ENCODE data around the gene TAF13. TPM values are rescaled to one million over a fixed set of nuclear protein-coding genes. Genes with fewer than 3 reads are reported as not detected.

TAF13 gene, protein sequence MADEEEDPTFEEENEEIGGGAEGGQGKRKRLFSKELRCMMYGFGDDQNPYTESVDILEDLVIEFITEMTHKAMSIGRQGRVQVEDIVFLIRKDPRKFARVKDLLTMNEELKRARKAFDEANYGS
- total RNA-seq: 55.9 TPM
- 31.3 TPM for polyA plus RNA-seq

DNA sequence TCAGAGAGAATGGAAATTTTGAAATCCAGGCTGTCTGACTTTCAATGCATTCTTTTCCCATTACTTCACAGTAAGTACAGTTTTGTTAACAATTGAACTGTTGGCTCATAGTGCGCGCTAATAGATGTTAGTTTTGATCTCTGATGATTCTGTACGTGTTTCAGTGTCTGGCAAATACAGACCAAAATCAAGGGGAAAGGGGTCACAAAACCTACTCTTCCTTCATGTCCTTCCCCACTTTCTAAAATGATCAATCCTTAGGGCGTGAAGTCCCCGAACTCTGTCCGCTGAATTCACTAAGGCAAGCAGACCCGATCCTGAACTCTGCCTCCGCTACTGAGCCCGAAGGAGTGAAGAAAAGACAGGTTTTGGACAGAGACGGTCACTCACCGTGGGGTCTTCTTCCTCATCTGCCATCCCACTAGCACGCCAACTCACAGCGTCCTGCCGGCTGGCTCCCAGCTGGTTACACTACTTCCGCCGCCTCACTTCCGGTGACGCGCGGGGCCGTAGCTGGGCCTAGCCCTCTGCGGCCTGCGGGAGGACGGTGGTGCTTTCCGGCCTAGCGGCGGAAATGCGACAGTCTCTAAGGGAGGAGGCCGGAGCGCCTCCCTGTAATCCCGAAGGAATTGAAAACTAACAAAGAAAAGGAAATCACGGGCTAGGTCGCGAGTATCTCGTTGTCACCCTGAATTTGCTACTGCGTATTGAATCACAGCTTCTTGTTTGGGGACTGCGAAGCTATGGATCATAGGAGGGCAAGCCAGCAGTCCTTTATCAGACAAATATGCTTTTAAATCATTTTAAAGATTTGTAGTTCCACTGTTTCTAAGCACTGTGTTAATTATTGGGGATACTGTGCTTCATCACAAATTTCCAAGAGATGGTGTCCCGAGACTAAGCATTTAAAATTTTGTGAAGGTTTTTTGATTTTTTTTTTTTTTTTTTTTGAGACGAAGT, at the start of gene TAF13:
TAF13 (minus strand) TSS at position 473 of the 960 bp plus-strand sequence; CDS start at position 417, 56 bp downstream.
- 5% methylated on average over 39 of the region's 39 CpGs for WGBS
- H3K4me1 ChIP-seq (ENCODE audit: insufficient read depth): peaks cover 3% of the 10 kb centered on the region
- peak within 1 kb of the TSS; percentile 77 for H3K27ac ChIP-seq (ENCODE audit: low read depth)
- H3K36me3 ChIP-seq (ENCODE audit: insufficient read depth): no peaks in the 10 kb centered on the region
- DNase-seq (ENCODE audit: extremely low spot score): peak; percentile 84
- H3K4me3 ChIP-seq (ENCODE audit: low read depth, low read length): peak within 1 kb of the TSS; percentile 51

DNA sequence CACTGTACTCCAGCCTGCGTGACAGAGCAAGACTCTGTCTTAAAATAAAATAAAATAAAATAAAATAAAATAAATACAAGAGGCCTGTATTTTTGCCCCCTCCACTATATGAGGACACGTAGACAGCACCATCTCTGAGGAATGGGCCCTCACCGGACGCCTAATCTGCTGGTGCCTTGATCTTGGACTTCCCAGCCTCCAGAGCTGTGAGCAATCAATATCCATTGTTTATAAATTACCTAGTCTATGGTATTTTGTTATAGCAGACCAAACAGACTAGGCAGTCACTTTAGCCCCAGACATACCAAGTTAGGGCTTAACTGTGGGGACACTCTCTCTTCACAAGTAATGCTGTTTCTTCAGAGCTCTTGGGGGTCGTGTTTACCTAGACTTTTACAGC, 44.6 kb upstream of the TAF13 start:
- DNase-seq (ENCODE audit: extremely low spot score): no peak
- no peaks in the 10 kb centered on the region for H3K4me1 ChIP-seq (ENCODE audit: insufficient read depth)
- WGBS: 90% methylated on average over 5 of the region's 5 CpGs
- no peaks in the 10 kb centered on the region for H3K36me3 ChIP-seq (ENCODE audit: insufficient read depth)
- no peak overlapping the region for H3K4me3 ChIP-seq (ENCODE audit: low read depth, low read length)
- H3K27ac ChIP-seq (ENCODE audit: low read depth): no peak overlapping the region

DNA sequence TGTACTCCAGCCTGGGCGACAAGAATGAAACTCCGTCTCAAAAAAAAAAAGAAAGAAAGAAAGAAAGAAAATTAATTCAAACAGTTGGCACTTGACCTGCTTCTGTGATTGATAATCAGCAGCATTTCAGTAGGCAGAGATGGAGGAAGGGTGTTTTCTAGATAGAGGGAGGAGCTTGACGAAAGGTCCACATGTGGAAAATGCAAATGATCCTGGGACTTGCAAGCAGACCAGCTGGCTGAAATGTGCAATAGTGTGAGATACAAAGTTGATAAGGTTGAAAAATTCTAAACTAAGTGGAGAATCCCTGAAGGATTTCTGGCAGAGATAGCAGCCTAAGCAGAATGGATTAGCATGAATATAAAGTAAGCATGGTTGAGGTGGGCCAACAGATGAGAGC, 42.3 kb upstream of the TAF13 start:
- Histone ChIP-seq H3K36me3 (ENCODE audit: insufficient read depth) (no peaks in the 10 kb centered on the region), H3K4me3 (ENCODE audit: low read depth, low read length) (no peak overlapping the region), H3K4me1 (ENCODE audit: insufficient read depth) (no peaks in the 10 kb centered on the region), H3K27ac (ENCODE audit: low read depth) (no peak overlapping the region)
- 74% methylated on average over 3 of the region's 3 CpGs for WGBS
- DNase-seq (ENCODE audit: extremely low spot score): no peak

DNA sequence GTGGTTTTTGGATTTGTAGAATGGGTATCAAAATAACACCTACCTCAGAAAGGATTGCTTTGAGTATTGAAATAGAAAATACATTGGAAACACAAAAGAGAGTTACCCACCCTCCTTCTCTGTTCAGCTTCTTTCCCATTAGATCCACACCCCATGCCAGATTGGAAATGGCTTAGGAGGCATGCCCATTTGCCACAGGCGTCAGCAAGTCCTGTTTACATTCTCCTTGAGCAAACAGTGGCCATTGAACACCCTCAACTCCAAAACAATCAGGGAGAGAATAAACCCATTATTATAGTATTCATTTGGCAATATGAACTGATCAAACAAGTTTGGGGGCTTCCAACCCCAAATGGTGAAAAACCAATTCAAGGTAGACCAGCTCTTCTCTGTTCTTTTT, 40.5 kb upstream of the TAF13 start:
- Histone ChIP-seq H3K4me3 (ENCODE audit: low read depth, low read length) (no peak overlapping the region), H3K27ac (ENCODE audit: low read depth) (no peak overlapping the region), H3K4me1 (ENCODE audit: insufficient read depth) (peaks cover 2% of the 10 kb centered on the region), H3K36me3 (ENCODE audit: insufficient read depth) (no peaks in the 10 kb centered on the region)
- WGBS: 77% methylated on average over 1 of the region's 1 CpG
- DNase-seq (ENCODE audit: extremely low spot score): no peak

DNA sequence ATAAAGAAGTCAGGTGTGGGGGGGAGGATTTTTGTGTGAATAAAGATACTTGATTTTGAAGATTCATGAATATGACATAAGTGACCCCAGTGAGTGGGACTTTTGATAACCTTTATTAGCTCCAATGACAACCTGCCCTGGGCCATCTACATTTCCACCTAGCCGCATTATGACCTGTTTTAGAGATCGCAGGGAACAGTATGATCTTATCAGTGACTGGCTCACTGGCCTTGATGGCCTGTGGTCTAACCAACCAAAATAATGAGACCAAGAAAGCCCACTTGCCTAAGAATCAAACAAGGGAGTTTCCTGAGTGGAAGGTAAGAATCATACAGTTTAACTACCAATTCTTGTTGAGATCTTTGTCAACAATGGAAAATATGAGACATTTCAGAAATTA, 39.9 kb upstream of the TAF13 start:
- H3K4me3 ChIP-seq (ENCODE audit: low read depth, low read length): no peak overlapping the region
- no peak overlapping the region for H3K27ac ChIP-seq (ENCODE audit: low read depth)
- no peak for DNase-seq (ENCODE audit: extremely low spot score)
- no peaks in the 10 kb centered on the region for H3K36me3 ChIP-seq (ENCODE audit: insufficient read depth)
- H3K4me1 ChIP-seq (ENCODE audit: insufficient read depth): peaks cover 2% of the 10 kb centered on the region
- 93% methylated on average over 2 of the region's 2 CpGs for WGBS

DNA sequence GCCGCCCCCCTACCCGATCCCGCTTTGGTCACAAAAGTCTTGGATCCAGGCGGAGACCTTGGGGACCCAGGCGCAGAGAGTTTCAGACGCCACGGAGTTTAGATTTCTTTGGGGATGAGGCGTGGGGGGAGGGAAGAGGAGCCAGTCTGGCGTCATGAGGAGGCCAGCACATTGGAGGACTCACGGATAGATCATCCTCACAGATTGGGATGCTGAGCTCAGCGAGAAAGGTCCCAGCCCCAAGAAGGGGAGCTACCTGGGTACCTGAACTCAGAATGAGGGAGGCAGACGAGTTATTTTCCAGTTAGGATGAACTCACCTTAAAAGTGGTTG, 38.5 kb upstream of the TAF13 start:
- no peaks in the 10 kb centered on the region for H3K36me3 ChIP-seq (ENCODE audit: insufficient read depth)
- DNase-seq (ENCODE audit: extremely low spot score): no peak
- no peak overlapping the region for H3K27ac ChIP-seq (ENCODE audit: low read depth)
- H3K4me1 ChIP-seq (ENCODE audit: insufficient read depth): peaks cover 2% of the 10 kb centered on the region
- 8% methylated on average over 12 of the region's 12 CpGs for WGBS
- peak overlapping the region; percentile 39 for H3K4me3 ChIP-seq (ENCODE audit: low read depth, low read length)

DNA sequence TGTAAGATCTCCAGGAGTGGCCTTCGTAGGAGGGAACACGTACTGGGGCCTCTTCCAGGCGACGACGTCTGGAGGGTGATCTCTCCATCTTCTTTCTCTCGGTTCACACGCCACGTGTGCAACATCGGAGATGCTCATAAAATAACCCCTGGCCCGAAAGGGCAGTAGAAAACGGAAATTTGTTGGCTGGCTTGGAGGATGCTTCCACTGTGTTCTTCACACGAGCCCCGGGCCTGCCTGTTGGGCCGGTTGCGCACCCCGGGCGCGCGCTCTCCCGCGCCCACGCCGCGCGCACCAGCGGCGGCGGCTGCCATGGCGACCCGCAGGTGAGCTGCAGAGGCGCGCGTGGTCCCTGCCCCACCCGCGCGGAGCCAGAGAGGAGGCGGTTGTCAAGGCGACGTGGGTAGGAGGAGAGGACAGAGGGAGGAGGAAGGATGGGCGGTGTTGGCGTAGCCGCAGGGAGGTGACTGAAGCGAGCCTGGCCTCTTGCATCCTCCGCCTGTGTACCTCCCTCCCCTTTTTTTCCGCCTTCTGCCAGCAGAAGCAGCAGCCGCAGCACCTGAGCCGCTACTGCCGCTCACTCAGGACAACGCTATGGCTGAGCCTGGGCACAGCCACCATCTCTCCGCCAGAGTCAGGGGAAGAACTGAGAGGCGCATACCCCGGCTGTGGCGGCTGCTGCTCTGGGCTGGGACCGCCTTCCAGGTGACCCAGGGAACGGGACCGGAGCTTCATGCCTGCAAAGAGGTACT, 38.0 kb upstream of the TAF13 start, which contains the start of gene ELAPOR1:
ELAPOR1 (plus strand) TSS at position 526 of the 752 bp plus-strand sequence; CDS start at position 595, 69 bp downstream.
- Histone ChIP-seq H3K36me3 (ENCODE audit: insufficient read depth) (no peaks in the 10 kb centered on the region), H3K4me1 (ENCODE audit: insufficient read depth) (peaks cover 2% of the 10 kb centered on the region), H3K4me3 (ENCODE audit: low read depth, low read length) (peak within 1 kb of the TSS; percentile 39), H3K27ac (ENCODE audit: low read depth) (no peak within 1 kb of the TSS)
- 1% methylated on average over 56 of the region's 56 CpGs for WGBS
- no peak for DNase-seq (ENCODE audit: extremely low spot score)

DNA sequence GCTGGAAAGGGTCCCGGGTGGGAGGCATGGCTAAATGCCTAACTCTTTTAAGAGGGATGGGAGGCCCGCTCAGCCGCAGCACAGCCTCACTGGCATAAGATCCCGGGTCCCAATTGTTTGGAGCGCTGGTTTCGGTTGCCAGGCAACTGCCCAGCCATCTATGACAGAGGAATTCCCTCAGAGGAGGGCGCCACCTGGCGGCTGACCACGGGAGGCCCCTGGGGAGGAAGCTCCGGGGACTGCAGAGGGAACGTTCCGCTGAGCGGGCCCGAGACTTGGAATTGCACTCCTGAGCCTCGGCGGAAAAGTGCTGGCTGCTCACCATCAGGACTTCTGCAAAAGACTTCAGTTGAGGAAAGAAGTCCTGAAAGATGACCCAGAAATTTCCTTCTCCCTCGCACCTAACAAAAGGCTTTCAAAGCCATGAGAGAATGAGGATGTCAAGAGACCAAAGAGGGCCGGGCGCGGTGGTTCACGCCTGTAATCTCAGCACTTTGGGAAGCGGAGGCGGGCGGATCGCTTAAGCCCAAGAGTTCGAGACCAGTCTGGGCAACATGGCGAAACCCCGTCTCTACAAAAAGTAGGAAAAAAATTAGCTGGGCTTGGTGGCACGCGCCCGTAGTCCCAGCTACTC, 37.0 kb upstream of the TAF13 start:
- no peak for DNase-seq (ENCODE audit: extremely low spot score)
- Histone ChIP-seq H3K27ac (ENCODE audit: low read depth) (no peak overlapping the region), H3K4me3 (ENCODE audit: low read depth, low read length) (peak overlapping the region; percentile 8), H3K4me1 (ENCODE audit: insufficient read depth) (peaks cover 2% of the 10 kb centered on the region), H3K36me3 (ENCODE audit: insufficient read depth) (no peaks in the 10 kb centered on the region)
- WGBS: 7% methylated on average over 31 of the region's 31 CpGs

DNA sequence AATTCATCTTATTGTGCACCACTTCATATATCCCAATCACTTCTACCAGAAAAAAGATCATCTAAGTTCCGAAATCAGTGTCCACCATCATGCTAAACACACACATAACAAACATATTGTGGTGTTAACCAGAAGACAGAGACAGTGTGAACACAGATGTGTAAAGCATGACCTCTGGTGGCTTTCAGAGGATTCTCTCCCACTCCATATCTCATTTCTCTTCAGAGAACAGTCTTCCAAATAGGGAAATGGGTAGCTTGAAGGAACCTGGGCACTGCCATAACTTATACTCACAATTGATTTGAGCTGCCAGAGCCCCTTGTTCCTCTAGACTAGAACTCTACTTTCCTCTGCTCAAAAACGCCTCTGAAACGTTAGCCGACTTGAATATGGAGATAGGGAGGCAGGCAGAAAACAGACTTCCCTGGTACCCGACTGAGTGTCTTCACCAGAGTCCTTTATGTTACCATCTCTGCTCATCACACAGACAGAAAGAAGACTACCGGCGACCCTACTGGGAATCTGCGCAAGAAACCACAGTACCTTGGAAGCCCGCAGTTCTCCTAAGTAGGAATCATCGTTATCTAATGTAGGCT, 36.4 kb upstream of the TAF13 start:
- Histone ChIP-seq H3K27ac (ENCODE audit: low read depth) (no peak overlapping the region), H3K36me3 (ENCODE audit: insufficient read depth) (no peaks in the 10 kb centered on the region), H3K4me1 (ENCODE audit: insufficient read depth) (peaks cover 2% of the 10 kb centered on the region), H3K4me3 (ENCODE audit: low read depth, low read length) (no peak overlapping the region)
- WGBS: 18% methylated on average over 10 of the region's 10 CpGs
- DNase-seq (ENCODE audit: extremely low spot score): no peak

DNA sequence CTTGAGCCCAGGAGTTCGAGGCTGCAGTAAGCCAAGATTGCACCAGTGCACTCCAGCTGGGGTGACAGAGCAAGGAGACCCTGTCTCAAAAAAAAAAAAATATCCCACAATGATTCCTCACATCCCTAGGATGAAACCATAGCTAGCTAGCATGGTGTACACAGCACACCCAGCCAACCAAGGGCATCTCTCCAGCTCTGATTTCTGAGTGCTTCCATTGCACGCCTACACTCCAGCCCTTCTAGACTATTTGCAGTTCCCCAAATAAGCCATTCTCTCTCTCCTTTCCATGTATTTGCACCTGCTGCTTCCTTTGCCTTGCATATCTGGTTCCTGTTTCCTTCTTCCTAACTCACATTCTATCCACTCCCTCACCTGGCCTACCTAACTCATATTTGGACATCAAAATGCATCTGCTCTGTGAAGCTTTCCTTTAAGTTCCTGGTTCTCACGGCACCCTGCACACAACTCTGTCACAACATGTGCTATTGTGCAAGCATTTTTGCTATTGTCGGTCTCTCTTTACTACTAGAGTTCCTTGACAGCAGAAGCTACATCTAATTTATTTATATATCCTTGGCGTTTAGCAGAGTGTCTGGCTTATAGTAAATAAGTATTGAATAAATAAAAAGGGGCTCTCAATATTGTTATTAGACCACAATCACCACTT, 35.7 kb upstream of the TAF13 start:
- no peak for DNase-seq (ENCODE audit: extremely low spot score)
- no peaks in the 10 kb centered on the region for H3K36me3 ChIP-seq (ENCODE audit: insufficient read depth)
- H3K4me1 ChIP-seq (ENCODE audit: insufficient read depth): peaks cover 2% of the 10 kb centered on the region
- 66% methylated on average over 5 of the region's 5 CpGs for WGBS
- H3K4me3 ChIP-seq (ENCODE audit: low read depth, low read length): no peak overlapping the region
- H3K27ac ChIP-seq (ENCODE audit: low read depth): no peak overlapping the region

DNA sequence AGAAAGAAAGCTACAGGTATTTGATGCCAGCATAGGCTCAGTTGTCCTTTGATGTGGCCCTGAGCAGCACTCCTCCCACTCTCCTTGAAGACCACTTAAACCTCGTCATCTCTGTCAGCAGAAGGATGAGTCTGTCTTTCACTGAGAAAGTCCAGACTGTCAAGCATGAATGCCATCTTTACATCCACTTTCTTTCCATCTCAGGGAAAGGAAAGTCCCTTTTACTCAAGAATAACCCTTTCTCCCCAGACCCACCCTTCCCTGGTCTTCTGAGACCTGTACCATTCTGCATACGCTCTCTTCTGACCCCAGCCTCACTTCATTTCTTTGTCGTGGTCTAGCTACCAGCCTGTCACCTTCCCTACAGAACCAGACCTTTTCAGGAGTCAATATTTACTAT, 34.1 kb upstream of the TAF13 start:
- H3K27ac ChIP-seq (ENCODE audit: low read depth): no peak overlapping the region
- no peak overlapping the region for H3K4me3 ChIP-seq (ENCODE audit: low read depth, low read length)
- H3K4me1 ChIP-seq (ENCODE audit: insufficient read depth): peaks cover 2% of the 10 kb centered on the region
- DNase-seq (ENCODE audit: extremely low spot score): no peak
- no peaks in the 10 kb centered on the region for H3K36me3 ChIP-seq (ENCODE audit: insufficient read depth)
- 59% methylated on average over 3 of the region's 3 CpGs for WGBS

DNA sequence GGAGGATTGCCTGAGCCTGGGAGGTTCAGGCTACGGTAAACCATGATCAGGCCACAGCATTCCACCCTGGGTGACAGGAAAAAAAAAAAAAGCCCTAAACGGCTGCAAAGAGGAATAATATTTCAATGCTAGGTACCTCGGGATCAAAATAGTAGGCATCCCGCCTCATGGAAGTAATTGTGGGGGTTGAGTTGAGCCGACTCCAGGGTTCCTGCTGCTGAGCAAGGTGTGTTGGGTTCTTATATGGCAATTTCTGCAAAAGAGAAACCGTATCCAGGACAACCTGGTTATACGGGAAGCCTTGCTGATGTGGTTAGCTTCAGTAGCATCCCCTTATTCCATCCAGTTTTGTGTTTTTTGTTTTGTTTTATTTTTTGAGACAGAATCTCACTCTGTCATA, 32.0 kb upstream of the TAF13 start:
- H3K4me1 ChIP-seq (ENCODE audit: insufficient read depth): peaks cover 2% of the 10 kb centered on the region
- WGBS: 84% methylated on average over 7 of the region's 7 CpGs
- no peak overlapping the region for H3K27ac ChIP-seq (ENCODE audit: low read depth)
- no peak overlapping the region for H3K4me3 ChIP-seq (ENCODE audit: low read depth, low read length)
- no peak for DNase-seq (ENCODE audit: extremely low spot score)
- H3K36me3 ChIP-seq (ENCODE audit: insufficient read depth): no peaks in the 10 kb centered on the region

DNA sequence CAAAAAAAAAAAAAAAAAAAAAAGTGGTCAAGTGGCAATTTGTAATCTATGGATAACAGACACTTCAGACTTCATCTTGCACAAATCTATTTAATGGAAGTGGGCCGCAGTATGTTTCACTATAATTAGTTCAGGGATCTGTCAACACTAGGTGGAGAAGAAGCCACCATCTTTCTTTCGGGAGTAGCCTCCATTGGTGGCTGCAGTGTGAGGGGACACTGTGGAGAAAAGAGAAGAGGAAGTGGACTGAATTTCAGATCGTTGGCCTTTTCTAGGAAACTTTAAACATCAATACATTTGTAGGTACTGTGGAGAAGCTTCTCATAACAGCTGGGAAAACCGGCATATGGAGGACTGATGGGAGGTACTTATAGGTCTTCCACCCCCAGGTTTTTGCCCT, 30.1 kb upstream of the TAF13 start:
- no peak overlapping the region for H3K4me3 ChIP-seq (ENCODE audit: low read depth, low read length)
- H3K27ac ChIP-seq (ENCODE audit: low read depth): no peak overlapping the region
- no peak for DNase-seq (ENCODE audit: extremely low spot score)
- 81% methylated on average over 4 of the region's 4 CpGs for WGBS
- H3K36me3 ChIP-seq (ENCODE audit: insufficient read depth): no peaks in the 10 kb centered on the region
- no peaks in the 10 kb centered on the region for H3K4me1 ChIP-seq (ENCODE audit: insufficient read depth)

Data from urinary bladder (tissue), 4 donors.